K562 (cell line): ENCODE measurements around the gene PTK6. TPM values are rescaled to one million over a fixed set of nuclear protein-coding genes. Genes with fewer than 3 reads are reported as not detected.
A peak's percentile ranks its signal among the peaks of the same experiment; 100 is the strongest.

Source experiments
- ATAC-seq: fragments of 200-7000 bp; cut with Tn5 transposase; 3 replicates; pipeline ENCODE4 v1.9.1; 2020; ENCODE audit warnings: moderate library complexity
- BruUV-seq: library from RNA; stranded (reverse); fragments of 400-500 nt; replicated peaks from 2 replicates; lab custom pipeline; 2021; lab: Mats Ljungman, UMichigan
- CTCF ChIA-PET: fragments of 300-600 bp; formaldehyde crosslinking; extraction: SDS; loops from one replicate; lab custom pipeline; 2021; ENCODE audit warnings: low intra/inter-chr PET ratio; lab: Yijun Ruan, JAX
- POLR2A ChIA-PET: fragments of 300-600, 350-650 bp; sonication (Branson Sonifier 250); formaldehyde crosslinking; extraction: SDS; loops from one replicate; lab custom pipeline; 2021; ENCODE audit warnings: antibody characterized with exemption, inconsistent platforms; lab: Yijun Ruan, JAX
- DNase-seq, 4 experiments: peaks; one replicate each; pipeline versions ENCODE4 v3.0.0 to v3.0.0-alpha.2; 2011 to 2018; ENCODE audit warnings: low spot score in 3 of 4, mixed read lengths in 3 of 4; ENCODE audit errors: extremely low read depth in 1 of 4
- FAIRE-seq: peaks from 2 replicates; lab custom pipeline; 2011; peaks lifted over from hg19 to GRCh38; lab: Jason Lieb, UNC
- H2AFZ ChIP-seq: 2 replicates; pipeline ENCODE4 v1.6.0; 2011; ENCODE audit warnings: low read depth, low read length, control low read depth, inconsistent platforms
- H3K27ac ChIP-seq: fragments of 200-600 bp; 3 replicates; pipeline ENCODE4 v1.8.0; 2011; ENCODE audit warnings: low read depth, mild to moderate bottlenecking, control low read depth, inconsistent platforms, low read length, moderate library complexity, mixed read lengths; ENCODE audit errors: extremely low read depth
- H3K27me3 ChIP-seq, 2 experiments: fragments of 300-600 bp in 1 of 2; 2 replicates in 1 of 2; 3 replicates in 1 of 2; pipeline versions ENCODE4 v1.6.0 to v1.8.0; 2011; ENCODE audit warnings: inconsistent platforms in 2 of 2, low read length in 2 of 2, mild to moderate bottlenecking in 1 of 2, mixed read lengths in 1 of 2, moderate library complexity in 1 of 2; ENCODE audit not compliant: control insufficient read depth in 2 of 2, insufficient read depth in 2 of 2
- H3K36me3 ChIP-seq: fragments of 300-600 bp; 3 replicates; pipeline ENCODE4 v1.8.0; 2011; ENCODE audit warnings: mild to moderate bottlenecking, low read length, inconsistent platforms; ENCODE audit not compliant: control insufficient read depth, insufficient read depth
- H3K4me1 ChIP-seq, 2 experiments: fragments of 200-600 bp in 1 of 2; replicated peaks in 1 of 2; 2 replicates in 1 of 2; 3 replicates in 1 of 2; pipeline versions ENCODE4 v1.5.1 to v1.8.0; 2011; ENCODE audit warnings: inconsistent platforms in 2 of 2, low read length in 2 of 2, mild to moderate bottlenecking in 1 of 2, mixed read lengths in 1 of 2, moderate library complexity in 1 of 2; ENCODE audit not compliant: control insufficient read depth in 2 of 2, insufficient read depth in 2 of 2
- H3K4me2 ChIP-seq: 2 replicates; pipeline ENCODE4 v1.6.1; 2011; ENCODE audit warnings: low read length, control low read depth, inconsistent platforms, mixed read lengths; ENCODE audit not compliant: insufficient read depth
- H3K4me3 ChIP-seq: fragments of 200-600 bp; sonication (generic), shearing (Covaris generic); 2 replicates; pipeline ENCODE4 v1.5.1; 2016; ENCODE audit warnings: control low read depth, inconsistent platforms
- H3K79me2 ChIP-seq: fragments of 200-600 bp; 3 replicates; pipeline ENCODE4 v1.8.0; 2011; ENCODE audit warnings: low read length, inconsistent platforms; ENCODE audit not compliant: control insufficient read depth, insufficient read depth
- H3K9ac ChIP-seq, 2 experiments: 2 replicates each; pipeline versions ENCODE4 v1.6.0 to v1.6.1; 2011; ENCODE audit warnings: low read depth in 2 of 2, low read length in 2 of 2, control low read depth in 1 of 2, inconsistent platforms in 1 of 2, mild to moderate bottlenecking in 1 of 2, mixed read lengths in 1 of 2; ENCODE audit not compliant: insufficient read depth in 1 of 2
- H3K9me1 ChIP-seq: one replicate; pipeline ENCODE4 v1.6.0; 2011; ENCODE audit warnings: inconsistent platforms, mild to moderate bottlenecking, low read length, moderate library complexity; ENCODE audit not compliant: control insufficient read depth, insufficient read depth
- H3K9me3 ChIP-seq: replicated peaks from 2 replicates; pipeline ENCODE4 v1.5.1; 2011; ENCODE audit warnings: low read depth, low read length, inconsistent platforms; ENCODE audit not compliant: control insufficient read depth, insufficient read depth
- H4K20me1 ChIP-seq: replicated peaks from 2 replicates; pipeline ENCODE4 v1.6.1; 2011; ENCODE audit warnings: low read length, inconsistent platforms, mixed read lengths; ENCODE audit not compliant: control insufficient read depth, insufficient read depth
- ADNP ChIP-seq: fragments of 200-800 bp; sonication (Bioruptor generic); IDR thresholded peaks from 2 replicates; pipeline ENCODE4 v1.6.1; 2016; ENCODE audit warnings: missing genetic modification characterization, missing compliant biosample characterization
- CBX3 ChIP-seq, 2 experiments: IDR thresholded peaks; 1 replicate in 1 of 2; 2 replicates in 1 of 2; pipeline ENCODE4 v1.6.1; 2012; ENCODE audit warnings: inconsistent platforms in 2 of 2, low read length in 2 of 2, borderline replicate concordance in 1 of 2, control low read depth in 1 of 2
- CTBP1 ChIP-seq: fragments of 450-650 bp; IDR thresholded peaks from 2 replicates; pipeline ENCODE4 v1.6.1; 2016; ENCODE audit warnings: borderline replicate concordance
- FOS ChIP-seq: IDR thresholded peaks from 3 replicates; pipeline ENCODE4 v1.6.1; 2011; ENCODE audit not compliant: insufficient read length; ENCODE audit errors: extremely low read depth
- FOXA3 ChIP-seq, 2 experiments: fragments of 450-650 bp in 1 of 2; sonication (generic) in 1 of 2; formaldehyde crosslinking; IDR thresholded peaks in 1 of 2; conservative IDR thresholded peaks in 1 of 2; 2 replicates each; pipeline versions ENCODE4 v1.4.0 to v1.8.0; 2020 to 2022; ENCODE audit warnings: mild to moderate bottlenecking in 2 of 2, missing genetic modification reagents in 1 of 2
- HNRNPL ChIP-seq: fragments of 200-400 bp; formaldehyde crosslinking; IDR thresholded peaks from 2 replicates; pipeline ENCODE4 v1.6.1; 2017; ENCODE audit warnings: low read depth, mild to moderate bottlenecking, low read length
- L3MBTL2 ChIP-seq: fragments of 450-650 bp; IDR thresholded peaks from 2 replicates; pipeline ENCODE4 v1.6.1; 2016; ENCODE audit warnings: mild to moderate bottlenecking, moderate library complexity
- NRF1 ChIP-seq, 2 experiments: fragments of 450-650 bp; IDR thresholded peaks in 1 of 2; conservative IDR thresholded peaks in 1 of 2; 2 replicates each; pipeline ENCODE4 v1.6.1; 2014; ENCODE audit warnings: mild to moderate bottlenecking in 2 of 2
- POLR2B ChIP-seq: fragments of 450-650 bp; IDR thresholded peaks from 2 replicates; pipeline ENCODE4 v1.6.1; 2018; ENCODE audit warnings: low read depth; ENCODE audit not compliant: partially characterized antibody
- SNIP1 ChIP-seq: fragments of 450-650 bp; IDR thresholded peaks from 2 replicates; pipeline ENCODE4 v1.7.1; 2017; ENCODE audit warnings: low read depth, mild to moderate bottlenecking
- ZNF124 ChIP-seq: sonication (generic); formaldehyde crosslinking; IDR thresholded peaks from 2 replicates; pipeline ENCODE4 v1.8.1; 2022; ENCODE audit warnings: missing genetic modification reagents
- ZSCAN32 ChIP-seq: fragments of 450-650 bp; formaldehyde crosslinking; IDR thresholded peaks from 2 replicates; pipeline ENCODE4 v1.4.0; 2020; ENCODE audit warnings: mild to moderate bottlenecking, moderate library complexity
- WGBS: fragments of 100-300 bp; shearing (Covaris generic); methylation state at CpG from one replicate; pipeline ENCODE4 v1.1.6; 2016; ENCODE audit warnings: low coverage, mixed read lengths; ENCODE audit not compliant: insufficient coverage; ENCODE audit errors: missing lambda C conversion rate; 5-methylcytosine and 5-hydroxymethylcytosine counted together
- in situ Hi-C: fragments of 300-500 bp; cut with MboI; formaldehyde crosslinking; loops from 4 replicates; pipeline ENCODE4 v1.15.0; 2018; ENCODE audit warnings: inconsistent platforms, mixed read lengths
- intact Hi-C: fragments of 100-400 bp; cut with micrococcal nuclease; formaldehyde crosslinking; loops from 2 replicates; pipeline ENCODE4 v1.14.2; 2022
- polyA plus RNA-seq, 8 experiments: library from polyadenylated mRNA; depleted of rRNA in 4 of 8; stranded (reverse) in 5 of 8; unstranded in 3 of 8; fragments of >200 nt; fragmentation: Nextera tagmentation in 2 of 8; fragmentation: Illumina TruSeq in 1 of 8; extraction: Ambion mirVana in 2 of 8; extraction: Trizol in 1 of 8; gene quantifications; 2 replicates each; pipeline versions ENCODE4 v1.2.1 to v1.2.3, GENCODE V29; 2011 to 2014; ENCODE audit warnings: inconsistent platforms in 1 of 8, missing spikeins in 1 of 8
- total RNA-seq, 7 experiments: library from RNA; depleted of rRNA in 6 of 7; stranded (reverse); fragments of >200 nt in 6 of 7; fragmentation: Illumina TruSeq in 2 of 7; extraction: Trizol in 2 of 7; gene quantifications; 2 replicates each; pipeline versions ENCODE4 v1.2.1 to v1.2.3, GENCODE V29; 2011 to 2021; ENCODE audit warnings: low replicate concordance in 1 of 7
- TF ChIP-seq, protein P1 (sequence below), 3 experiments: fragments of 200-800 bp in 1 of 3; fragments of 250-450 bp in 1 of 3; fragments of 450-650 bp in 1 of 3; sonication (Bioruptor Pico) in 1 of 3; sonication (Bioruptor generic) in 1 of 3; formaldehyde crosslinking in 1 of 3; IDR thresholded peaks; 2 replicates each; pipeline versions ENCODE4 v1.6.1 to v1.8.0; 2016 to 2022; ENCODE audit warnings: mild to moderate bottlenecking in 2 of 3, missing genetic modification characterization in 2 of 3, missing compliant biosample characterization in 1 of 3, moderate library complexity in 1 of 3
- TF ChIP-seq, protein P2 (sequence below): fragments of 250-450 bp; sonication (Bioruptor Pico); IDR thresholded peaks from 2 replicates; pipeline ENCODE4 v1.4.0; 2020; ENCODE audit warnings: mild to moderate bottlenecking, moderate library complexity, borderline replicate concordance

Gene PTK6
- total and polyA plus RNA-seq, 9 of the 15 experiments (the other 6 are each of a cell fraction or from before 2014, with no cell fraction given) = 0.07 TPM; not detected in 8

- TF ChIP-seq NRF1 (conservative IDR thresholded peaks at IDR 0.05 in 1 of 2, IDR thresholded peaks at IDR 0.05 in 1 of 2) = peak in 1 of 2 experiments; percentile 46; a peak in 2 of 4 replicates
- no peak for TF ChIP-seq ZSCAN32 (CRISPR knock-in tag)
- no peak for TF ChIP-seq SNIP1
- 0 out of 2 replicates have a peak, but pooled peaks have one; percentile 16 for TF ChIP-seq CTBP1
- TF ChIP-seq FOXA3 (CRISPR knock-in tag; conservative IDR thresholded peaks at IDR 0.05 in 1 of 2, IDR thresholded peaks at IDR 0.05 in 1 of 2) = 0 out of 4 replicates have a peak, but pooled peaks of 1 of the 2 experiments have one; percentile 32
Measured at GRCh38 chr20:63509088-63509564, 28.1 kb downstream of the PTK6 start (continued).

DNA sequence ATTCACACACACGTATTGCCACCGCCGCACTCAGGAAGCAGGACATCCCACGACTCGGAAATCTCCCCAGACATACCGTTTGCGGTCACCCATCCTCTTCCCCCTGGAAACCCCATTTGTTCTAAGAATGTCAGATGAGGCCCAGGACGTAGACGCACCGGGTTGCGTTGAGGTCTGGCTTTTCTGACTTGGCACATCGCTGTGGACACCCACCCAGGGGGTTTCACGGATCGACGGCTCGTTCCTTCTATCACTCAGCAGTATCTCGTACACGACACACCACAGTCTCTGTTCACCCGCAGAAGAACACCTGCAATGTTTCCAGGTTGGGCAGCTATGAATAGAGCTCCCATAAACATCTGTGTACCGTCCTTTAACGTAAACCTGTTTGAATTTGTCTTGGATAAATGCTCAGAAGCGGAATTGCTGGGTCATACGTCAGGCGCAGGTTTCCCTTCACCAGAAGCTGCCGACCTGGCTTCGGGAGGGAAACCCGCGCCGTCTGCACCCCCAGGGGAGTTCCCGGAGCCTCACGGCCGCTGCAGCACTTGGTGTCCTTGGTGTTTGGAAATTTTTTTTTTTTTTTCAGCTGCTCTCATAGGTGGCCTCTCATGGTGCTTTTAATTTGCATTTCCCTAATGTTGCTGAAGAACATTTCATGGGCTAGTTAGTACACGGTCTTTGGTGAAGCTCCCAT, 29.0 kb downstream of the PTK6 start:
- H3K27ac ChIP-seq = no peak overlapping the region
- 21% methylated on average over 27 of the region's 33 CpGs for WGBS
- H3K79me2 ChIP-seq = no peaks in the 10 kb centered on the region
- intact Hi-C loops = no loop called here
- peaks cover 0 to 16% of the 10 kb centered on the region in 2 experiments; a peak in 4 of 5 replicates for H3K4me1 ChIP-seq
- peaks cover 31 to 51% of the 10 kb centered on the region in 2 experiments for H3K27me3 ChIP-seq
- H3K9ac ChIP-seq = no peak overlapping the region; a peak in 1 of 4 replicates
- ATAC-seq (no peak), DNase-seq (no peak), FAIRE-seq (no peak)
- H4K20me1 ChIP-seq = no peaks in the 10 kb centered on the region
- H3K36me3 ChIP-seq = no peaks in the 10 kb centered on the region
- no peak overlapping the region for H2AFZ ChIP-seq
- peaks cover 6% of the 10 kb centered on the region for H3K9me3 ChIP-seq
- no TSS peak for BruUV-seq
- H3K9me1 ChIP-seq = no peaks in the 10 kb centered on the region
- no peak overlapping the region for H3K4me2 ChIP-seq
- CTCF ChIA-PET = no interaction called here
- in situ Hi-C loops = no loop called here
- H3K4me3 ChIP-seq = no peak overlapping the region
- POLR2A ChIA-PET = interaction anchor here (0.7 to 3.1 kb wide), 4 partner anchors 10 to 974 kb away, joined by 4 to 9 read pairs (median 6); partner anchors contain the start of gene PPDPF
- TF ChIP-seq, protein P1, sequence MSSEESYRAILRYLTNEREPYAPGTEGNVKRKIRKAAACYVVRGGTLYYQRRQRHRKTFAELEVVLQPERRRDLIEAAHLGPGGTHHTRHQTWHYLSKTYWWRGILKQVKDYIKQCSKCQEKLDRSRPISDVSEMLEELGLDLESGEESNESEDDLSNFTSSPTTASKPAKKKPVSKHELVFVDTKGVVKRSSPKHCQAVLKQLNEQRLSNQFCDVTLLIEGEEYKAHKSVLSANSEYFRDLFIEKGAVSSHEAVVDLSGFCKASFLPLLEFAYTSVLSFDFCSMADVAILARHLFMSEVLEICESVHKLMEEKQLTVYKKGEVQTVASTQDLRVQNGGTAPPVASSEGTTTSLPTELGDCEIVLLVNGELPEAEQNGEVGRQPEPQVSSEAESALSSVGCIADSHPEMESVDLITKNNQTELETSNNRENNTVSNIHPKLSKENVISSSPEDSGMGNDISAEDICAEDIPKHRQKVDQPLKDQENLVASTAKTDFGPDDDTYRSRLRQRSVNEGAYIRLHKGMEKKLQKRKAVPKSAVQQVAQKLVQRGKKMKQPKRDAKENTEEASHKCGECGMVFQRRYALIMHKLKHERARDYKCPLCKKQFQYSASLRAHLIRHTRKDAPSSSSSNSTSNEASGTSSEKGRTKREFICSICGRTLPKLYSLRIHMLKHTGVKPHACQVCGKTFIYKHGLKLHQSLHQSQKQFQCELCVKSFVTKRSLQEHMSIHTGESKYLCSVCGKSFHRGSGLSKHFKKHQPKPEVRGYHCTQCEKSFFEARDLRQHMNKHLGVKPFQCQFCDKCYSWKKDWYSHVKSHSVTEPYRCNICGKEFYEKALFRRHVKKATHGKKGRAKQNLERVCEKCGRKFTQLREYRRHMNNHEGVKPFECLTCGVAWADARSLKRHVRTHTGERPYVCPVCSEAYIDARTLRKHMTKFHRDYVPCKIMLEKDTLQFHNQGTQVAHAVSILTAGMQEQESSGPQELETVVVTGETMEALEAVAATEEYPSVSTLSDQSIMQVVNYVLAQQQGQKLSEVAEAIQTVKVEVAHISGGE (CRISPR knock-in tag; IDR thresholded peaks at IDR 0.05) = no peak
- TF ChIP-seq FOS = no peak
- no peak for TF ChIP-seq ADNP (tag)
- TF ChIP-seq ZNF124 (CRISPR knock-in tag) = no peak
- TF ChIP-seq POLR2B = no peak
- no peak for TF ChIP-seq L3MBTL2
- TF ChIP-seq, protein P2, sequence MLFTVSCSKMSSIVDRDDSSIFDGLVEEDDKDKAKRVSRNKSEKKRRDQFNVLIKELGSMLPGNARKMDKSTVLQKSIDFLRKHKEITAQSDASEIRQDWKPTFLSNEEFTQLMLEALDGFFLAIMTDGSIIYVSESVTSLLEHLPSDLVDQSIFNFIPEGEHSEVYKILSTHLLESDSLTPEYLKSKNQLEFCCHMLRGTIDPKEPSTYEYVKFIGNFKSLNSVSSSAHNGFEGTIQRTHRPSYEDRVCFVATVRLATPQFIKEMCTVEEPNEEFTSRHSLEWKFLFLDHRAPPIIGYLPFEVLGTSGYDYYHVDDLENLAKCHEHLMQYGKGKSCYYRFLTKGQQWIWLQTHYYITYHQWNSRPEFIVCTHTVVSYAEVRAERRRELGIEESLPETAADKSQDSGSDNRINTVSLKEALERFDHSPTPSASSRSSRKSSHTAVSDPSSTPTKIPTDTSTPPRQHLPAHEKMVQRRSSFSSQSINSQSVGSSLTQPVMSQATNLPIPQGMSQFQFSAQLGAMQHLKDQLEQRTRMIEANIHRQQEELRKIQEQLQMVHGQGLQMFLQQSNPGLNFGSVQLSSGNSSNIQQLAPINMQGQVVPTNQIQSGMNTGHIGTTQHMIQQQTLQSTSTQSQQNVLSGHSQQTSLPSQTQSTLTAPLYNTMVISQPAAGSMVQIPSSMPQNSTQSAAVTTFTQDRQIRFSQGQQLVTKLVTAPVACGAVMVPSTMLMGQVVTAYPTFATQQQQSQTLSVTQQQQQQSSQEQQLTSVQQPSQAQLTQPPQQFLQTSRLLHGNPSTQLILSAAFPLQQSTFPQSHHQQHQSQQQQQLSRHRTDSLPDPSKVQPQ (CRISPR knock-in tag) = no peak
- TF ChIP-seq HNRNPL = no peak
- TF ChIP-seq CBX3 (IDR thresholded peaks at IDR 0.05; ENCODE audit: borderline replicate concordance in 1 of 2, low read length in 2 of 2) = no peak
